HEK293T (cell line): ENCODE measurements around the gene KLHDC8A.

Source experiments
- CTCF ChIA-PET: fragments of 350-600 bp; formaldehyde crosslinking; extraction: SDS; loops from one replicate; lab custom pipeline; 2021; ENCODE audit warnings: antibody characterized with exemption, inconsistent platforms; lab: Yijun Ruan, JAX
- POLR2A ChIA-PET: fragments of 350-600 bp; formaldehyde crosslinking; extraction: SDS; loops from one replicate; lab custom pipeline; 2020; ENCODE audit warnings: antibody characterized with exemption, inconsistent platforms; lab: Yijun Ruan, JAX
- DNase-seq: peaks from one replicate; pipeline ENCODE4 v3.0.0; 2012; ENCODE audit warnings: mixed read lengths; ENCODE audit errors: extremely low spot score
- ARNT ChIP-seq: fragments of 450-650 bp; IDR thresholded peaks from 2 replicates; pipeline ENCODE4 v1.6.1; 2017; ENCODE audit warnings: mild to moderate bottlenecking
- BHLHE40 ChIP-seq: fragments of 450-650 bp; IDR thresholded peaks from 2 replicates; pipeline ENCODE4 v1.6.1; 2016; ENCODE audit warnings: mild to moderate bottlenecking, moderate library complexity, borderline replicate concordance
- CTBP1 ChIP-seq: fragments of 450-650 bp; IDR thresholded peaks from 2 replicates; pipeline ENCODE4 v1.6.1; 2016; ENCODE audit warnings: borderline replicate concordance
- ELF4 ChIP-seq: fragments of 450-650 bp; IDR thresholded peaks from 2 replicates; pipeline ENCODE4 v1.6.1; 2017; ENCODE audit warnings: antibody characterized with exemption
- FOXA1 ChIP-seq: fragments of 450-650 bp; IDR thresholded peaks from 2 replicates; pipeline ENCODE4 v1.6.1; 2016; ENCODE audit warnings: mild to moderate bottlenecking
- FOXK2 ChIP-seq: fragments of 450-650 bp; IDR thresholded peaks from 2 replicates; pipeline ENCODE4 v1.6.1; 2016; ENCODE audit warnings: mild to moderate bottlenecking
- FOXM1 ChIP-seq: fragments of 450-650 bp; IDR thresholded peaks from 2 replicates; pipeline ENCODE4 v1.6.1; 2017; ENCODE audit warnings: mild to moderate bottlenecking, borderline replicate concordance
- HDGF ChIP-seq: fragments of 450-650 bp; IDR thresholded peaks from 2 replicates; pipeline ENCODE4 v1.6.1; 2017; ENCODE audit warnings: antibody characterized with exemption, borderline replicate concordance
- L3MBTL2 ChIP-seq: fragments of 450-650 bp; conservative IDR thresholded peaks from 2 replicates; pipeline ENCODE4 v1.6.1; 2016; ENCODE audit warnings: mild to moderate bottlenecking
- LEF1 ChIP-seq: fragments of 450-650 bp; IDR thresholded peaks from 2 replicates; pipeline ENCODE4 v1.6.1; 2017; ENCODE audit warnings: mild to moderate bottlenecking, borderline replicate concordance
- NFRKB ChIP-seq: fragments of 450-650 bp; IDR thresholded peaks from 2 replicates; pipeline ENCODE4 v1.6.1; 2016; ENCODE audit warnings: mild to moderate bottlenecking, moderate library complexity
- SP1 ChIP-seq: fragments of 450-650 bp; IDR thresholded peaks from 2 replicates; pipeline ENCODE4 v1.6.1; 2017
- SUZ12 ChIP-seq: fragments of 450-650 bp; IDR thresholded peaks from 2 replicates; pipeline ENCODE4 v1.6.1; 2016; ENCODE audit warnings: mild to moderate bottlenecking
- TARDBP ChIP-seq: fragments of 450-650 bp; IDR thresholded peaks from 2 replicates; pipeline ENCODE4 v1.6.1; 2016
- ZNF384 ChIP-seq: fragments of 450-650 bp; IDR thresholded peaks from 2 replicates; pipeline ENCODE4 v1.6.1; 2016
- TF ChIP-seq, protein P1 (sequence below): fragments of 450-650 bp; IDR thresholded peaks from 2 replicates; pipeline ENCODE4 v1.6.1; 2016

The KLHDC8A gene

DNA sequence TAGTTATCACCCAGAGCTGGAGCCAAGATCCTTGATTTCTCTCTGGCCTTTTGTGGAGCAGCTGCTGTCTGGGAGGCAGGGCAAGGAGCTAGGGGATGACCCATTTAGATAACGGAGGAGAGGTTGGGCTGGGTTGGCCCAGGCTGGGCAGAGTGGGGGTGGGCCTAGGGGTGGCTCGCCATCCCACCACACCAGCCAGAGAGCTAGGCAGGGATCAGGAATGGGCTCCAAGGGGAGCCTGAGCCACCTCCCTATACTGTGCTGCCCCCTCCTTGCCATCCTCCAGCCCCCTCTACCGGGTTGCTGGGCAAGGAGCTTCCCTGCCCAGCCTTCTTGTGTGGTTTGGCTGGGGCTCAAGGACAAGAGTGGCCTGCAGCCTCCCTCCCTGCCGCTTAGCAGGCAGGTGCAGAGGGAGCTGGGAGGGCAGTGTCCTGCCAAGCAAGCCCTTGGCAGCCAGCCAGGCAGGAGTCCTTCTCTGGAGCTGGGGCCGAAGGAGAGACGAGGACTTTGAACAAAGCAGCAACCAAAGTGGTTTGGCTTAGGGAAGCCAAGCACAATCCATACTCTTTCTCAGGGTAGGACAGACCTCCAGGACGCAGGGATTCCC is 39.3 kb downstream of the KLHDC8A start:
- no peak for DNase-seq
- ChIA-PET POLR2A (no interaction called here), CTCF (interaction anchor here (0.6 to 1.1 kb wide), 2 partner anchors 44 to 178 kb away, joined by 3 to 7 read pairs; no protein-coding TSS in a partner anchor)
- TF ChIP-seq ELF4 (no peak), ZNF384 (no peak), TARDBP (no peak), CTBP1 (no peak), HDGF (no peak), SP1 (no peak), BHLHE40 (no peak), LEF1 (no peak), FOXM1 (no peak)

DNA sequence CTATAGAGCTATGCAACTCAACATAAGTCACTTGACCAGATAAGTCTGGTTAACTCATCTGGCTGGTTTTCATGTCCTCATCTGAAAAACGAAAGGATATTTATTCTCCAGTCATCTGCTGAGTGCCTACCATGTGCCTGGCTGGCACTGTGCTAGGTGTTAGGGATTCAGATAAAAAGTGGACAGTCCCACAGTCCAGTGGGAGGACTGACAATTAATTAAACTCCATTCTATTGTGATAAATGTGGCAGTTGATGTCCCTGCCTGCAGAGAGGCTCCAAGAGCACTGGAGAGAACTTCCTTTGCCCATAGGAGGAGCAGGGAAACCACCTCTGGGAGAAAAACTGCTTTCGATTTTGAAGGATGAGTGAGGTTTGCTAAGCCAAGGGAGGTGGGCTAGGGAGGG is 40.6 kb downstream of the KLHDC8A start:
- no peak for DNase-seq
- no peak for TF ChIP-seq ARNT
- no peak for TF ChIP-seq SUZ12
- no peak for TF ChIP-seq HDGF
- TF ChIP-seq FOXM1, result no peak
- no peak for TF ChIP-seq ELF4
- no peak for TF ChIP-seq CTBP1
- no peak for TF ChIP-seq TARDBP
- TF ChIP-seq ZNF384, result no peak
- TF ChIP-seq, protein P1, sequence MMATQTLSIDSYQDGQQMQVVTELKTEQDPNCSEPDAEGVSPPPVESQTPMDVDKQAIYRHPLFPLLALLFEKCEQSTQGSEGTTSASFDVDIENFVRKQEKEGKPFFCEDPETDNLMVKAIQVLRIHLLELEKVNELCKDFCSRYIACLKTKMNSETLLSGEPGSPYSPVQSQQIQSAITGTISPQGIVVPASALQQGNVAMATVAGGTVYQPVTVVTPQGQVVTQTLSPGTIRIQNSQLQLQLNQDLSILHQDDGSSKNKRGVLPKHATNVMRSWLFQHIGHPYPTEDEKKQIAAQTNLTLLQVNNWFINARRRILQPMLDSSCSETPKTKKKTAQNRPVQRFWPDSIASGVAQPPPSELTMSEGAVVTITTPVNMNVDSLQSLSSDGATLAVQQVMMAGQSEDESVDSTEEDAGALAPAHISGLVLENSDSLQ, result no peak
- TF ChIP-seq BHLHE40, result no peak
- CTCF ChIA-PET, result no interaction called here
- POLR2A ChIA-PET, result no interaction called here

DNA sequence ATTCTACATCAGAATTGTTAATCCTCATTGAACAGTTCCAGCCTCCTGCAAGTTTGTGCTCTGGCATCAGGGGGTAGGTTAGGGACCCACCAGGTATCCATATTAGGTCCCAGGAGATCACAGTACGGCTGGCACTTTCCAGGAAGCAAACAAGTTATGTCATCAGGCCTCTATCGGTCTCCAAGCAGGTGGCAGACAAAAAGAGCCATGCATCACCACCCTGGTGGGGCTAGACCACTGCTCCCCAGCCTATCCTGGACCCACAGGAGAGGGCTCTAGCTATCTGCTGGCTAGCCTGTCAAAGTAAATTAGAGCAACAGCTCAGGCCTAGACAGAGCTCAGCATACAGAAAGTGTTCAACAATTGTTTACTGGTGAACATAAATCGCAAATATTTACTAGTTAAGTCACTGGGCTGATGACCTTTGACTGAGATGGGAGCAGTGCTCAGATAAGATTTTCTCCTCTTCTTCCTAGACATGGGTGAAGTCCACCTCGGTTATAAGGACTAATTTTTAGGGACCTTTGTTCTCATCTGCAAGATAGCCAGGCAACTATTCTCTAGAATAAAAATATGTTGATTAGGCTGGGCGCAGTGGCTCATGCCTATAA is 41.6 kb downstream of the KLHDC8A start:
- DNase-seq, result no peak
- CTCF ChIA-PET, result interaction anchor here (1.0 kb wide), 1 partner anchor 10 kb away, joined by 3 read pairs; no protein-coding TSS in a partner anchor
- TF ChIP-seq SUZ12 (no peak), SP1 (no peak), FOXM1 (no peak), HDGF (no peak), LEF1 (no peak)
- TF ChIP-seq, protein P1, result no peak
- POLR2A ChIA-PET, result interaction anchor here (1.1 kb wide), 1 partner anchor 41 kb away, joined by 3 read pairs; no protein-coding TSS in a partner anchor

GRCh38 chr1:205313563-205314308 is 43.0 kb downstream of the KLHDC8A start:
- CTCF ChIA-PET, result interaction anchor here (1.0 to 1.1 kb wide), 2 partner anchors 11 to 40 kb away, joined by 3 to 4 read pairs; no protein-coding TSS in a partner anchor
- DNase-seq, result no peak
- POLR2A ChIA-PET, result interaction anchor here (1.1 to 1.2 kb wide), 2 partner anchors 40 to 86 kb away, joined by 3 read pairs; partner anchors contain the start of gene TMCC2
- TF ChIP-seq ARNT (no peak), L3MBTL2 (no peak), TARDBP (no peak), FOXA1 (no peak), CTBP1 (no peak), SP1 (no peak), FOXK2 (no peak), SUZ12 (no peak), HDGF (no peak), ZNF384 (no peak), LEF1 (no peak), NFRKB (no peak), BHLHE40 (no peak), ELF4 (no peak)
- TF ChIP-seq, protein P1, result no peak

GRCh38 chr1:205312866-205313562 is 43.7 kb downstream of the KLHDC8A start:
- ChIA-PET CTCF (no interaction called here), POLR2A (no interaction called here)
- no peak for DNase-seq
- TF ChIP-seq LEF1 (no peak), ARNT (no peak), HDGF (no peak), CTBP1 (no peak), SUZ12 (no peak), FOXK2 (no peak), NFRKB (no peak), BHLHE40 (no peak), SP1 (no peak), ELF4 (no peak)
